ENCODE data around the gene NRG3.

NRG3 gene

DNA sequence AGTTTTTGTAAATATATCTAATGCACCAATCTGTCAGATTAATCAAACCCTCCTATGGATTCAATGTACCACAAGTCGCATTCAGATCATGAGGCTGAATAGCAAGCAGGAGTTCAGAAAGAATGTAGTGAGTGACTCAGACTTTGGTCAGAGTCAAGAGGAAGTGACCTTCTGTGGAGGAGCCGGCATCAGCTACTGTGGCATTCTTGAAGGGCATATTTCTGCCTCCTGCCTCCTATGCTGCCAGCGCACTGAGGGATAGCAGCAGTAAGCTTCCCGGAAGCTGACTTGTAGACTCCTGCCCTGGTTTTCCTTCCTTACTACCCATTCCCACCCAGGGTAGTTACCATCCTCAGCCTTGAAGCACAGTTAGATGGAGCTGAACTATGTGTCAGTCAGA lies 867.5 kb downstream of the NRG3 start:
- DNase-seq: peak; percentile 74

DNA sequence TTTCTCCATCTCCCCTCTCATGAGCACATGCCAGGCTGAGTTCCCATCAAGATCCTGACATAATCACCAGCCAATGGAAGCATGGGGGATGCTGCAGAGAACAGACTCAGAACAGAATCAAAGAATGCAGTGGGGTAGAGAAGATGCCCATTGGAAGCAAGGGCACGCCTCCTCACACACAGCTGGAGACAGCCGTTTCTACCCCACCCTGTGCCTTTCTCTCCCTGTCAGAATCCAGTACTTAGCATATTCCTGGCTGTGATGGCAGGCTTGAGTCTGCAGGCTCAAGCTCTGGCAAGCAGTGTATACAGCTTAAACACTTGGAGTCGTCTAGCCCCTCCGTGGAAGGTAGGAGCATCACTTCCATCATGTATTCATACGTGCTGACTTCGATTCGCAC lies 867.9 kb downstream of the NRG3 start:
- DNase-seq: no peak

DNA sequence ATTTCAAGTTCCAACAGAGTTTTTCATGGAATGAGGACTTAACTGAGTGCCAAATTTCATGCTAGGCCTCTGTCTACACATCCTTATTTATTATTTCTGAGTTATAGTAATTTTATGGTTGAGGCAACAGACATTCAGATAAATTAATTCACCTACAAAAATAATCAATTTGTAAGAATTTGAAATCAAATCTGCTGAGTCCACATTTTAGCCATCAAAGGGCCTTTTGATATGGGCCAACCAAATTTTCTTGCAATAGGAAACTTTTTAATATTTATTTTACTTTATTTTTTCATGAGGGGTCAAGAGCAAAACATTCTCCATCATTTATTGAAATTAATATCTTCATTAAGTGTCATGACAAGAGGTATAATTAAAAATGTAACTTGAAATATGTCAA lies 875.5 kb downstream of the NRG3 start:
- no peak for DNase-seq

DNA sequence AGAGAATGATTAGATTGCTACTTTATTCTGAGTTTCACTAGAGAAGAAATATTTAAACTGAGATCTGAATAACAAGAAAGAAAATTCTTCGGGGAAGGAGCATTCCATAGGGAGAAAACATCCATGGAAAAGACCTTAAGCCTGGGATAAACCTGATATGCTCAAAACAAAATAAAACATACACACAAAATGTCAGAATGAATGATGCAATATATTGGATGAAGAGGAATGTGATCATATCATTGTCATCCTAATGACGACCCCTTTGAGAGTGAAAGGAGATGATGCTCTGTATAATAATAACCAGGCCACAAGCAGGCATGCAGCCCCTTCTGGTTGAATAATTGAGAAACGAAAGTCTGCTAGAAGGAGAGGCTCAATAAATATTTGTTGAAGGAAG lies 882.4 kb downstream of the NRG3 start:
- no peak for DNase-seq

DNA sequence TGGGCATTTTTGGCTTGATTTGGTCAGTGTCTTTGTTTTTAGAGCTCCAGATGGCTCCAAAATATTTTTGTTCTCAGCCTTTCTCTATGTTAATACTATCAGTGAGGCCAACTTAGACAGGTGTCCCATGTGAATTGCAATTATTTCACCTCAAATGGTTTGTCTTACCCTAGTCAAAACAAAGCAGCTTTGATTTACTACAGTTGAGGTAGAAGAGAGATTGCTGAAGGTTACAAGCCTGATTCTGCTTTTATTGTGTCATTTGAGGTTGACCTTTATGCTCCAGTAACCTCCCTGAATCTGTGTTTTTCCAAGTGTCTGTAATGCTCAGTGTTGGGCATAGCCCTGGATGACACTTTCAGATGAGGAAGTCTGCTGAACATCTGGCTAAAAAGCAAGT lies 882.9 kb downstream of the NRG3 start:
- no peak for DNase-seq

DNA sequence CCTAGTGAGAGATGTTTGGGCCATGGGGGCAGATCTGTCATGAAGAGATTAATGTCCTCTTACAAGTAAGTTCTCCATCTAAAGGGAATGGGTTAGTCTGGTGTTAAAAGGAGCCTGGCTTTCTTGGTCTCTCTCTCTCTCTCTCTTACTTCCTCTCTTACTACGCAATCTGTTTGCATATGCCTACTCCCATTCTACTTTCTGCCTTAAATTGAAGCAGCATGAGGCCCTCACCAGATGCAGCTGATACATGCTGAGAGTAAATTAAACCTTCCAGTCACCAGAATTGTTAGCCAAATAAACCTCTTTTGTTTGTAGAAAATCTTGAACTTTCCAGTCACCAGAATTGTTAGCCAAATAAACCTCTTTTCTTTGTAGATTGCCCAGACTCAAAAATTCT lies 884.1 kb downstream of the NRG3 start:
- DNase-seq: no peak

DNA sequence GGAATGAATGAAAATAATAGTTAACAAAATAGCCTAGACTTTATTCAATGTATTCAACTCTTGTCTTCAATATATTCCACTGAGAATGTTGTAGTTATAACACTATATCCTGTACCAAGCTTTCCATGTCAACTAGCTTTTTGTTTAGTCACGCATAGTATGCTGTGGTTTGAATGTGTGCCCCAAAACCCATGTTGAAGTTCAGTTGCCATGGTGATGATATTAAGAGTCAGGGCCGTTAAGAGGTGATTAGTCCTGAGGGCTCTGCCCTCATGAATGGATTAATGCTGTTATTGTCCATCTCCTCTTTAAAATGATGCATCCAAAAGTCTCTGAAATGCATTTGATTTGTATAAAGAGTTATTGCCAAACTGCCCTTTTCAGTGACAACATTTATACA lies 887.6 kb downstream of the NRG3 start:
- DNase-seq: no peak

DNA sequence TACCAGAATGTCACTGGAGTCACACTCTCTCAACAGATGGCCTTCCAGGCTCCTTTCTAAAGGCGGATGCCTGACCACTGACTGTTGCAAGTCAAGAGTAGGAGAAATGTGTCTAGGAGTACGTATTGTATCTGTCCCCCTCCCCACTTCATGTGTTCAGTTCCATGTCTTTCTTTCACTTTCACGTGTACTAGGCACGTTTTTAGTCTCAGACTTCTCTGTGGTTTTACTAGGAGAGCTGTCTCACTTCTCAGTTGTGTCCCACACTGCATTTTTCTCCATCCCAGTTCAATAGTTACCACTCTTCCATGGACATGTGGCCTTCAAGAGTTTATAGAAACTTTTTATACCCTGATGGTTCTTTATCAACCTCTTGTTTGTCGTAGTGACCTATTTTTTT lies 893.0 kb downstream of the NRG3 start:
- DNase-seq: no peak

DNA sequence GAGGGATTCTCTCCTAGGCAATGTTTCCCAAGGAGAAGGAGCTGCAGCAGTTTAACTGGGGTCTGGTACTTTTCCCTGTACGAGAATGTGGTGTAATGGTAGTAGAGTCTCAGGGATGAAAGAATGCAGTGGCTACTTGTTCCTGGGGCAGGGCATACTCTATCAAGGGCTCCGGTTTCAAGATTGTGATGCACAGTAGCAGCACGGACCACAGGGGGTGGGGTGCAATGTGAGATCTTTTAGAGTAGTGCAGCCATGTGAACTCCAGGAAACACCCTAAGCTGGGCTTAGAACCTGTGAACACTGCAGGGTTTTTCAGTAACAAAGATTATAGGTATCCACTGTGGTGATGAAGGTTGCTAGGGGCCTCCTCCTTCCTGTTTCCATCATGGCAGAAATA lies 903.9 kb downstream of the NRG3 start:
- DNase-seq: no peak

DNA sequence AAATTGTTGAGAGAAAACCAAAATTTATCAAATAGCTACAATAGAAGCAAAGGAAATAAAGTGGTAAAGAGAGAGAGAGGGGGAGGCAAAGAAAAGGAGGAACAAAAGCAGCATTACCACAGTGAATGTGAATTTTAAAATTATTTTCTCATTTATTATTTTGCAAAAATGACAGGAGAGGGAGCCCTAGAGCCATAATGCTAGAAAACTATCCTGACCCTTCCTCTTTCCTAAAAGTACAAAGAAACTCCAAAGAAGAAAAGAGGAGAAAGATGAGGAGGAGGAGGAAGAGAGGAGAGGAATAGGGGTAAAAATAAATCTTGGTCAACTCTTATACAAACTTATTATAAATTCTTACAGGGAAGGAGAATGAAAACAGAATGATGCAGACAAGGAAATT lies 921.5 kb downstream of the NRG3 start:
- DNase-seq: peak; percentile 3

DNA sequence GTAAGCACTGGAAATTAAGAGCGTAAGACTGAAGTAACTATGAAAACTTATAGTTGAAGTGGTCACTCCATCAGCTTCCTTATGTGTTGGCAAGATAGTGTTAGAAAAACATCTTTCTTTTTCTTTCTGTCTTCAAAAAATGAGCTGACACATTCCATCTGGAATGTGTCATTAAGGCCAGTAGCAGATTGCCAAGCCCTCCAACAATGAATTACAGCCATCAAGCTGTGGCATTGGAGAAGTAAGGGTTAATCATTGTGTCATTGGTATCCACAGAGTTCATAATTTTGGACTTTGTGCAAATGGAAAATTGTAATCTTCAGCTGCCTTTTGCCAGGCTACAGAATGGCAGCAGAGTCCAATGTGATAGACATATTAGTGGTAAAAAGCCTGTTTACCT lies 926.3 kb downstream of the NRG3 start:
- no peak for DNase-seq

DNA sequence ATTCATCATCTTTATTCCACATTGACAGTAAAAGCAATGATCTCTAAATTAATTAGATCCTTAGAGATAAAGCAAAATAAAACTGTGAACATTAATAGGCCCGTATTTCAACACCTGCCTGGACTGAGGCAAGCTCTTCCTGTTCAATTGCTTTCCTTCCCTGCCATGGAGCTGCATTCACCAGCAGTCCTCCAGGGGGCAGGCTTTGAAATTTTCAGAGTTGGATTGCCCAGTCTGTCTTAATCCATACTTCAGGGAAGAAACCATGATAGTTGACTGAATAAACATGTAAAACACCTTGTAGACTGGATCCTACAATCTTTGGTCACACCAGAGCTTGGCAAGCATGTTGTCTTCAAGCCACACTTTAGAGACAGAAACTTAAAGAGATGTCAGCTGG lies 936.6 kb downstream of the NRG3 start:
- DNase-seq: peak; percentile 8

DNA sequence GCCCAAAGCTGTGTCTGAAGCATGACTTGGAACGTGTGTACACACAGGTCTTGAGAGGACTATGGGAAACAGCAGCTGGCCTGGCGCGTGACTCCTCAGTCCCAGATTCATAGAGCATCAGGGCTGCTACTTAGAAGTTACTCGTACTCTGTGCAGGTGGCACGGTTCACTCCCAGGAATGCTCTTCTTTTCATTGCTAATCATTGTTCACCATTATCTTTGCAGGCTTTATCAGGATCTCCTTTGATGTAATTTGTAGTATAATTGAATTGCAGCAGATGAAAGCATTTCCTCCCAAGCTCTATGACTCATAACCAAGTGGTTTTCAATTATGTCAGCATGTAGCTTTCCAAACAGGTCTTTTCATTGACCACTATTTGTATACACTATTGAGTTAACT lies 938.9 kb downstream of the NRG3 start:
- DNase-seq: peak; percentile 13

DNA sequence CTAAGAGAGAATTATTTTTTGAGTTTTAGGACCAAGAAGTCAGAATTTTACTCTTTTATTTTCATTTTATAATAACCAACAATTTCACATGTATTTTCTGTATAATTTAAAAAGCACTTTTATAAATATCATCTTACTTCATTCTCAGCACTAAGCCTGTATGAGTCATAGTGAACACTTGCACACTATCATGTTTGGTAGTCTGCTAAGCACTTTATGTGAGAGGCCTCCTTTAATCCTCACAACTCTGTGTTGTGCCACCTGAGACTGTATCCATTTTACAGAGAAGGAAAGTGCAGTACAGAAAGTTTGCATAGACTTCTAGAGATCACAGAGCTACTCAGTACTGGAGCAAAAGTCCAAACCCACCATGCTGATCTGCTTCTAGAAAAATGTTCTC lies 939.6 kb downstream of the NRG3 start:
- DNase-seq: no peak

DNA sequence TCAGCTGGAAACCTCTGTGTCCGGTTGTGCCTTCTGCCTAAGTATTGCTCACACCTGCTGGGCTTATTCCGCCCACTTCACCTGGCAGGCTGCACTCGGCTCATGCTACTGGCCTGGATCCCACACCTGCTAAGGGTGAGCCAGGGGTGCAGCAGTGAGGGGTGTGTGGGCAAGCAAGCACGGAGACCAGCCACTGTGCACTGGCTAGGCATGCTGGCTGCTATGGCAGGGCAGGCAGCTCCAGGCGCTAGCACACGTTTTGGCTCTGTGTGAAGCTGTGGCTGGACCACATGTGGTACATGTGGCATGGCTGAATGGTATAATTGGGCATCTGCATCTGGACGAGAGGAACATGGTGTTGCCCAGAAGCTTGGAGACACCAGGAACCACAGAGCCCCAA lies 940.7 kb downstream of the NRG3 start:
- DNase-seq: no peak

DNA sequence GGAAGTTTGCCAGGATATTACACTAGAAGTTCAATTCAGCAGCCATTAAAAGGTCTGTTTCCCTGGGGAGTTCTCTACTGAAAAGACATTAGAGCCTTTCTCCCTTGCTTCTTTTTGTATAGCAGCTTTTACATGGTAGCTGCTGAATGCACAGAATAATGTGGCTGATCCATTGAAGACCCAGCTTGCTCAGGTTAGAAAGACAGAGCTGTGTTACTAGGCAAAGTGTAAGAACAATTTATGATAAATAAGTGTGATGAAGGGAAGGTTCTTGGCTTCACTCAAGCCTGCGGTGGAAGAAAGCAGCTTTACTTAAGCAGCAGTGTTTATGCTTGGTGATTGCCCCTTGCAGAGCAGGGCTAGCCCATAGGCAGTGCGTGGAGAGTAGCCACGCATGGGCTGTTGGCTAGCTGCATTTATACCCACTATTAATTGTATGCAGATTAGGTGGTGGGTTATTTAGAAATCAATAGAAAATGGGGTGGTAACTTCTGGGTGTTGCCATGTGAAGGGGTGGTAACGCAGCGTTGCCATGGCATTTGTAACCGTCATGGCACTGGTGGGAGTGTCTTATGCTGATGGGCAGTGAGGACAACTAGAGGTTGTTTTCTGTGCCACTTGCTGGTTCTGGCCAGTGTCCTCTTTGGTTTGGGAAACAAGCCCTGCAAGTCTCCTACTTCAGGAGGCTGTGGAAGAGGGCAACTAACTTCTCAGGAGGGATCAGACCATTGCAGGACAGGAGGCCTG lies 942.9 kb downstream of the NRG3 start:
- DNase-seq: no peak

DNA sequence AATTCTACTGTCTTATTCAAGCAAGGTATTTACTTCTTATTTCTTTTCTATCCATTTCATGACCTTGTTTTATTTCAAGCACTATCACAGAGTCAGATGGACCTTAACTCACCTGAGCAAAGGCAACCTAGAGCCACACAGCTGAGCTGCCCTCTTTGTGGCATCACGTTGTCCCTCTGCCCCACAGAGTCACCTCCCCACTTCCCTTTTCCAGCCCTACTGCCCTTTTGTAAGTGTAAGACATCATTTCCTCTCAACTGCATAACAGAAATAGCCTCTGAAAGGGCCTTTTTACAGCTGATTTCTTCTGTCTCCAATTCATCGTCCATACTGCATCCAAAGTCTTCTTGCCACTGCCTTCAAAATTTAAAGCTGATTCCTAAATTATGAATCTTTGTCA lies 946.0 kb downstream of the NRG3 start:
- DNase-seq: no peak

DNA sequence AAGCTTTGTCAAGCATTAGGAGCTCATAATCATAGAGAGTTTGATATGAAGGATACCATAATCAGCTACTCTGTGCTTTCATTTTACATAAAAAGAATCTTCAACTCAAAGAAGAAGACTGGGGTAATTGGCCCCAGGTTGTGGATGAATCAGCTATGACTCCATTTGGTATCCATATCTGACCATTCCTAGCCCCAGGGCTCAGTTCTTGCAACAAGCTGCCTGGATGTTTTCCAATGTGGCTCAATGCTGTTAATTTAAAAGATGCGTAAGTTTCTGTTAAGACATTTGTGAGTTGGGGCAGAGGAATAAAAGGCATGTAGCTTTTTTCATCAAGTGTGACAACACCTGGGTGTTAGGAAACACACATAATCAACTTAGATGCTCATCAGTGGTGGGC lies 951.1 kb downstream of the NRG3 start:
- peak; percentile 77 for DNase-seq

DNA sequence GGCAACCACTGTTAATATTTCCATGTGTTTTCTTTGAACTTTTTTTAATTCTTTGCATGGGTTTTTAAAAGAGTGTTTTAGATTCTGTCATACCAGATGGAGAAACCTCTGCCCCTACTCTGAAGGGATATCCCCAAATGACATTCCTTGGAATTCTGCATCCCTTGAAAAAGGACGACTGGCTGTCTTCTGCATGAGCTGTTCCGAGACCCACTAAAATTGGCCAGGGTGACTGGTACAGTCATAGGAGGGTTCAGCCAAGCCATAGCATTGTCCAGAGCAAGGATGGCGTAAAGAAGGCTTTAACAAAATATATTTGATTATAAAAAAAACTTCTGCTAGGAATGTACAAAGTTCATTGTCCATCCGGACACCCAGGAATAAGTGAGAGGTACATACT lies 952.9 kb downstream of the NRG3 start:
- no peak for DNase-seq

DNA sequence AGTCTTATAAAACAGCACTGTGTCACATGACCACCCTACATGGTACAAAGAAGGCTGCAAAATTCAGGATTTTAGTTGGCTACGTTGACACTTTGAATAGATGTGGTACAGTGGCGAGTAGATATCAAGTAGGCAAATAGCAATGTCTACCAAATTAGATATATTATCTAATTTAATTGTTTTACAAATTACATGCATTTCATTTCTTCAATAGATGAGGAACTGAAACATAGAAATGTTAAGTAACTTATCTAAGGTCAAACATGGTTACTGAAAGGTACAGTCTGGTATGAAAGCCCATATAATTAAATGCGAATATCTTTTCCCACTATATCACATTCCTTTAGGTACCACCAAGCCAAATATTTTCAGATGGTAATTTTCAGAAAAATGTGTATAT lies 972.2 kb downstream of the NRG3 start:
- DNase-seq: no peak

DNA sequence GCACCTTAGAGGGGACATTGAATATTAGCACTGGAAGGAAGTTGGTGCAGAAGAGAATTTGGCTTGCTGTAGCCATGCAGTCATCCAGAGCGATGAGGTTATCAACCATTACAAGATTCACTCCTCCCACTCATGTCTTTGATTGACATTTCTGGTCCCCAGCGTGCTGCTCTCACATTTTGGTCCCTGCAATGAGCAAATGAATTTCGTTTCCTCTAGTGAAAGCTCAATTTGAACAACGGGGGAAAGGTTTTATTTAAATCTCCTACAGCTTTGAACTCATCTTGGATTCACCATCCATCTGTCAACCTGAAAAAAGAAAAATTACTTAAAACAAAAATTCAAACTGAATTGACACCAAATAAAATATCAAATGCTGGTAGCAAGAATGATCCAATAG lies 975.2 kb downstream of the NRG3 start:
- DNase-seq: no peak

DNA sequence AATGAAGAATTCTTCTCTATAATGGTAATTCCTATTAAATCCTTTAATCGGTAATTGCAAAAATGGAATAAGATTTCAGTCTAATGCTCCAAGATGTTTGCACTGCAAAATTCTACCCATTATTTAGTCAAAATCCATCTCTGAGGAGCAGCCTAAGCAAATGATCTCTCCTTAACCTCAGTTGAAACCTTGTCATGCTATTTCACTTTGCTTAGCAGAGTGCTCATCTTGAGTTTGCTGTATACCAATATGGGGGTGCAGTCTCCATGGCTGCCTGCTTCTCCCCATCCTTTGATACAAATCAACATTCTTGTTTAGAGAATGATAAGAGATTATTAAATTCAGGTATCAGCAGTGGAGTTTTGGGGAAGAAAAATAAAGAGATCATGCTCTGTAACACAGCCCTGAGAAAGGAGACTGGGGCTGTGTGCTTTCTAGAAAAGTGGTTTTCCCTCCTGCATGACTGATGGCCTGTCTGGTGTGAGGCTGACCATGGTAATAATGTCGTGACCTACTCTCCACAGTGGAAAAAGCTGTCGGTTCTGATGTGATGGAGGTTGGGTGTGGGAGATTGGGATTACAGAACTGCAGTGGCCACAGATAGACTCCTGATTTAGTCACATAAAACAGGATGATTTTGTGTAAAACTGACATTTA lies 982.1 kb downstream of the NRG3 start:
- no peak for DNase-seq

DNA sequence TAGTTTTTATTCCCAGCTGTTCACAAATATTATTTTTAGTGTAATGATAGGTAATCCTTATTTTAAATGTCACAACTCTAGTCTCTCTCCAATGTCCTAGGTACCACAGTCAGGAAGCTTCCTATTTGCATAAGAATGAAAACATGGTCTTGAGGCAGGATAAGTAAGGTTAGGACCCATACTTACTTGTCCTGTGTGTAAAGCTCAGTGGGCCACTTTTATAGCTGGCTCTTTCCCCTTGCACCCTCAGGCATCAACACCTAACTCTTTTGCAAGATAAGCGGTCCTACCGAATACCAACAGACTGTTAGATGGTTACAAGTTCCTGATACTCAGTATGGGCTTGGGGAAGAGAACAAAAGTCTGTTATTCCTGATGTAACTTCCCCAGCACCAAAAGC lies 986.9 kb downstream of the NRG3 start:
- no peak for DNase-seq

DNA sequence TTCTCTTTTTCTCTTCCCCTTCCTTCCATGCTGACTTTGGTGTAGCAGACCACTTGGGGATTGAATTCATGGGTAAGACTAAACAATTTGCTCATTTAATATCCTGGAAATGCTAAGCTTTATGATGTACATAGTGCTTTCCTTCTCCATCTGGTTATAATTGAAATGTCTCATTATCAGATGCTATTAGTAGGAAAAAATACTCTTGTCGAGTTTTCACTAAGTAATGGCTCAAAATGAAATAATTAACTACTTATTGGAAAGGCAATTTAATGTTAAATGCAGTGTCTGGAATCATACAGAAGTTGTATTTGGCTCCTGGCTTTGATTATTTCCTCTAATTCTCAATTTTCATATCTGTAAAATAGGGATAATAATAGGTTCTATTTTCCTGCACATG lies 990.4 kb downstream of the NRG3 start:
- DNase-seq: no peak

DNA sequence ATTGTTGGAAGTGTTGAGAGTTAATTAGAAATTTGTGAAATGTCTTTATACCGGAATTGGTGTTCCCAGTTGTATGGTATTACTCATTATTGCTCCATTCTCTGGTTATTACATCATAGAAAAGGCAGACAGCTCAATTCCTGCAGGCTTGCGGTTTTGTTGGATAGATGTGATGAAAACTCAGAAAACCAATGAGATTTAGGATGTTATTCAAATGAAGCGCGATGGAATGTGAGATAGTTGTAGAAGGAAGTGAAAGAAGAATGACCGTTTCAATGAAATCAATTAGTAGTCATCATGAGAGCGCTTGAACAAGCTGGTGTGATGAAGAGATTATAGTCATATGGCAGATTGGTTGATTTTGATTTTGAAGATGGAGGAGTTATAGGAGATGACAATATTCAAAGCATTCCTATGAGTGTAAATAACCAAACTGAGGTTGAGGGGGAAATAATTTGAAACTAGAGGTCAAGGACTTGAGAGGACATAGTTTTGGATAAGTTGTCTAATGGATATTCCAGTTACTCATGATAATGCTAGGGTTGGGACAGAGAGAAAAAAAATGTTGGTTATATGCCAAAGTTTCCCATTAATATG lies 991.5 kb downstream of the NRG3 start:
- DNase-seq: peak; percentile 78

Measured in fibroblast of skin of right quadriceps (primary cell).